ENCODE results near the gene IL31RA.

DNA sequence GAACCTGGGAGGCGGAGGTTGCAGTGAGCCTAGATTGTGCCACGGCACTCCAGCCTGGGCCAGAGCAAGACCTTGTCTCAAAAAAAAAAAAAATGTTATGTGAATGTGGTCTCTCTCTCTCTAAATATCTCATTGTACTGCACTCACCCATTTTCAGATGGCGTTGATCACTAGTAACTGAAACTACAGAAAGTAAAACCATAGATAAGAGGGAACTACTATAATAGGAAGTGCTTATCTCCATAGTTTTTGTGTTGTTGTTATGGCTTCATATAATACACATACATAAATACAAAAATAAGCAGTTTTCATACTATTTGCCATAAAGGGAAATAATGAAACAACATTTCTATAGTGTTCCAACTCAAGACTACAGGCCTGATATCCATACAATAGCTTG, 9.1 kb downstream of the IL31RA start:
- no peak for TF ChIP-seq EZH2 (IDR thresholded peaks at IDR 0.05; ENCODE audit: borderline replicate concordance, low read depth, low read length, severe bottlenecking)
- TF ChIP-seq, protein P1, sequence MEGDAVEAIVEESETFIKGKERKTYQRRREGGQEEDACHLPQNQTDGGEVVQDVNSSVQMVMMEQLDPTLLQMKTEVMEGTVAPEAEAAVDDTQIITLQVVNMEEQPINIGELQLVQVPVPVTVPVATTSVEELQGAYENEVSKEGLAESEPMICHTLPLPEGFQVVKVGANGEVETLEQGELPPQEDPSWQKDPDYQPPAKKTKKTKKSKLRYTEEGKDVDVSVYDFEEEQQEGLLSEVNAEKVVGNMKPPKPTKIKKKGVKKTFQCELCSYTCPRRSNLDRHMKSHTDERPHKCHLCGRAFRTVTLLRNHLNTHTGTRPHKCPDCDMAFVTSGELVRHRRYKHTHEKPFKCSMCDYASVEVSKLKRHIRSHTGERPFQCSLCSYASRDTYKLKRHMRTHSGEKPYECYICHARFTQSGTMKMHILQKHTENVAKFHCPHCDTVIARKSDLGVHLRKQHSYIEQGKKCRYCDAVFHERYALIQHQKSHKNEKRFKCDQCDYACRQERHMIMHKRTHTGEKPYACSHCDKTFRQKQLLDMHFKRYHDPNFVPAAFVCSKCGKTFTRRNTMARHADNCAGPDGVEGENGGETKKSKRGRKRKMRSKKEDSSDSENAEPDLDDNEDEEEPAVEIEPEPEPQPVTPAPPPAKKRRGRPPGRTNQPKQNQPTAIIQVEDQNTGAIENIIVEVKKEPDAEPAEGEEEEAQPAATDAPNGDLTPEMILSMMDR (IDR thresholded peaks at IDR 0.05; ENCODE audit: borderline replicate concordance, extremely low read depth, low read length, poor library complexity, severe bottlenecking): no peak

Data from DND-41 (cell line).